GM21447 (cell line): ENCODE data around the gene SUPT6H.
"Not testable (repeated sequence)": the region's sequence is repeated elsewhere in the genome, so short reads cannot be mapped to it uniquely, and the experiment has no call there.

Source experiments
- ATAC-seq: cut with Tn5 transposase; IDR thresholded peaks from one replicate; pipeline ENCODE4 v1.9.1; 2021; ENCODE audit not compliant: unreplicated experiment

SUPT6H gene

DNA sequence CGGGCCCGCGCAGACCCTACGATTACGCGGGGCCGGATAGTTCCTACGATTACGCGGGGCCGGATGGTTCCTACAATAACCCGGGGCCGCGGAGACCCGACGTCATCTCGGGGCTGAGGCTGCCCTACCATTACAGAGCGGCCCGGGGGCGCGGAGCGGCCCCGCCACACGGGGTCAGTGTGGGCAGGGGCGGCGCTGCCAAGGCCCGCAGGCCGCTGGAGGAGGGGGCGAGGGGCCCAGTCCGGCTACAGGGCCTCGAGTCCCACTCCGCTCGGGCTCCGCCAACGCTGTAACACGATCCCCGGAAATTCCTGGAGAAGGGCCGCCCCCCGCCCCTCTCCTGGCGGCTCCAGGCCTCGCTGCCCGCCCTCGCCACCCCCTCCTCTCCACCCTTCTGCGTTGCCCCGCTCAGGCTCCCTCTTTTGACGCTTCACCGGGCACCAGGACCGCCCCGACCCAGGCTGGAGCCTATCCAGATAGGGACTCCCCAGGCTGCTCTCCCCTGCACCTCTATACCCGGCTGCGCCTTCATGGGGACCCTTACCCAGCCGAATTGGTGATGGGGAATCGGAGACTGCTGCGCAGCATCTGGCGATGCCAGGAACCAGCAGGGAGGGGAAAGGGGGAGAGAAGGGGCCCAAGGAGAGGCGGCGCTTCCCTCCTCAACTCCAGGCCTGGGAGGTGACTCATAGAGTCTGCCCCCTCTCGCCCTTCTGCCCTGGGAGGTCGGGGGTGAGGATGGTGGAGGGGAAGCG, 55.8 kb downstream of the SUPT6H start, which contains the start of gene RAB34:
Gene RAB34, minus strand, starts transcription at position 291 of the 755 bp plus-strand sequence. CDS start 602 bp downstream, outside the sequence.
- ATAC-seq: no peak

DNA sequence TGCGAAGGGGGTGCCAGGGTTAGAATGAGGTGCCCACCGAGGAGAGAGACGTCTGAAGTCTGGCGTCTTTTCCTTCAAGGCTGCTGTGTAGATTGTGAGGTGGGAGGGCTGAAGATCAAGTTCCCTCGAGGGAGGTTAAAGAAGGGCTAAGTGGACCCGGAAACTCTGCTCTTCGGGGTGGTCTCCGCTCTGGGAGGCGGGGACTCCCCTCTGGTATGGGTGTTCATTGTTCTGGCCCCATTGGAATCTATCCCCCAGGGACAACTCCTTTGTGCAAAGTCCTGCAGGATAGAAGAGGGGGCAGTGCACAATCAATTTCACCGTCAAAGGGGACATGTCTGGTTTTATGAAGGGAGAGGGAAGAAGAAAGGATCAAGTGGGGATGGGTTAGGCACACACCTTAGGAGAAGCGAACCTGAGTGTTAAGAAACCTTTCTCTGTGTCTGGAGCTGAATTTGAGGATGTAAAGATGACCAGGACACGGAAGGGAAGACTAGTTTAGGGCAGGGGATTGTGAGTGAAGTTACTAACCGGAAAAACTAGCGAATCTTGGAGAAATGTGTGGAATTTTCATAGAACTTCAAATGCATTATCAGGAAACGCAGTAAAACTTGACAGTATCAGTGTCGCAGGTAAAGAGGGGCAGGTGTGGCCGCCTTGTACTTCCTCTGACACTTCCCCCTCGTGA, 56.5 kb downstream of the SUPT6H start:
- ATAC-seq: no peak

DNA sequence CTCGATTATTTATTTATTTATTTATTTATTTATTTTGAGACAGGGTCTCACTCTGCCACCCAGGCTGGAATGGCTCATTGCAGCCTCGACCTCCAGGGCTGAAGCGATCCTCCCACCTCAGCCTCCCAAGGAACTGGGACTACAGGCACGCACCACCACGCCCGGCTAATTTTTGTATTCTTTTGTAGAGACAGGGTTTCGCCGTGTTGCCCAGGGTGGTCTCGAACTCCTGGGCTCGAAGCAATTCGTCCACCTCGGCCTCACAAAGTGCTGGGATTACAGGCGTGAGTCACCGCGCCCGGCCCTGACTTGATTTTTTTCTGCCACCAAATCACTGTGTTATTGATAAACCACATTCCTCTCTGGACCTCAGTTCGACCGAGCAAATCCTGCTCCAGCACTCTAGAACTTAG, 57.0 kb downstream of the SUPT6H start:
- ATAC-seq: no peak

DNA sequence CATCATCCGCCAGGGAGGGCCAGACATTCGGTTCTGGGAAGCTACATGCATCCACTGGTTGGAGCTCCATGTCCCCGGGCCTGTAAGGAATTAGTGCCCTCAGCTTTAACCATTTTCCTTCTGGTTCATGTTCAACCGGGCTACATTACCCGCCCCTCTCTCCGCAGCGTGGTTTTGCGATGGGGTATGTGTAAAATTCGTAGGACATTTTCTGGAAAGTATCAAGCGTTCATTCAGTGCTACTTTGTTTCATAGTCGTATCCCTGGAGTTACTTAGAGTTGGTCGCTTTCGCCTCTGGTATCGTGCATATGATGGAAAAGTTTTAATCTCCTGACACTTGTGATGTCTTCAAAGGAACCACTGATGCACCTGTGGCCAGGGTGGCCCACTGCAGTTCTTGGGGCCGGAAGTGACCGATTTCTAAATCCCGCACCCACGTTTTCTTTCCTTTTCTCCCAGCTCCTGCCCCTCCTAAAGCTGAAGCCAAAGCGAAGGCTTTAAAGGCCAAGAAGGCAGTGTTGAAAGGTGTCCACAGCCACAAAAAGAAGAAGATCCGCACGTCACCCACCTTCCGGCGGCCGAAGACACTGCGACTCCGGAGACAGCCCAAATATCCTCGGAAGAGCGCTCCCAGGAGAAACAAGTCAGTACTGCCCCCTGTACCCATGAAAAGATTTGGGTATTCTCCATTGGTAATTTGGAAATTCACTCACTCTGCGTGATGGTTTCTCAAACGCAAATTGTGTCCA, 58.4 kb downstream of the SUPT6H start:
- no peak for ATAC-seq

DNA sequence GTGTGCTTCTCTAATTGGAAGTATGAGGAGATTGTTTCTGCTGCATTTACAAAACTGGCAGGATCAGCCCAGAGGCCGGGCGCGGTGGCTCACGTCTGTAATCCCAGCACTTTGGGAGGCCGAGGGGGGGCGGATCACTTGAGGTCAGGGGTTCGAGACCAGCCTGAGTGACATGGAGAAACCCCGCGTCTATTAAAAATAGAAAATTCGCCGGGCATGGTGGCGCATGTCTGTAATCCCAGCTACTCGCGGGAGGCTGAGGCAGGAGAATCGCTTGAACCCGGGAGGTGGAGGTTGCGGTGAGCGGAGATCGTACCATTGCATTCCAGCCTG, 59.0 kb downstream of the SUPT6H start:
- not testable (repeated sequence) for ATAC-seq

DNA sequence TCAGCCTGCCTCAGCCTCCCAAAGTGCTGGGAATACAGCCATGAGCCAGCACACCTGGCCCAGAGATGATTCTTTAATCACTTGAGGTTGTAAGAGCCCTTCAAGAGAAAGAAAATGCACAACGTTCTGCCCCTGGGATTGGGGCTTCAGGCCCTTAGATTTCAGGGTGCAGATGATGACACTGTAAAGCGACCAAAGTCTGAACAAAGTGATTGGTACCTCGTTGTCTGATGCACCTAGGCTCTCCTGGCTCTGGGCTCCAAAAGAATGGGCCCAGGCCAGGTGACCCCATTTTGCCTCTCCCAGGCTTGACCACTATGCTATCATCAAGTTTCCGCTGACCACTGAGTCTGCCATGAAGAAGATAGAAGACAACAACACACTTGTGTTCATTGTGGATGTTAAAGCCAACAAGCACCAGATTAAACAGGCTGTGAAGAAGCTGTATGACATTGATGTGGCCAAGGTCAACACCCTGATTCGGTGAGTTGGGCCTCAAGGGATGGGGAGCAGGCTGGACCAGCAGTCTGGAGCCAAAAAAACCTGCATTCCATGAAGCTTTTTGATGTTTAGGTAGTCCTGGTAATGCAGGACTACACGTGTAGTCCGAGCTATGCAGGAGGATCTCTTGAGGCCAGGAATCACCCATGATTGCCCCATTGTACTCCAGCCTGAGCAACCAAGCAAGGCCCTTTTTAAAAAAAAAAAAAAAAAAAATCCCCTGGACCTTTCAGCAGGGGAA, 60.6 kb downstream of the SUPT6H start:
- no peak for ATAC-seq

DNA sequence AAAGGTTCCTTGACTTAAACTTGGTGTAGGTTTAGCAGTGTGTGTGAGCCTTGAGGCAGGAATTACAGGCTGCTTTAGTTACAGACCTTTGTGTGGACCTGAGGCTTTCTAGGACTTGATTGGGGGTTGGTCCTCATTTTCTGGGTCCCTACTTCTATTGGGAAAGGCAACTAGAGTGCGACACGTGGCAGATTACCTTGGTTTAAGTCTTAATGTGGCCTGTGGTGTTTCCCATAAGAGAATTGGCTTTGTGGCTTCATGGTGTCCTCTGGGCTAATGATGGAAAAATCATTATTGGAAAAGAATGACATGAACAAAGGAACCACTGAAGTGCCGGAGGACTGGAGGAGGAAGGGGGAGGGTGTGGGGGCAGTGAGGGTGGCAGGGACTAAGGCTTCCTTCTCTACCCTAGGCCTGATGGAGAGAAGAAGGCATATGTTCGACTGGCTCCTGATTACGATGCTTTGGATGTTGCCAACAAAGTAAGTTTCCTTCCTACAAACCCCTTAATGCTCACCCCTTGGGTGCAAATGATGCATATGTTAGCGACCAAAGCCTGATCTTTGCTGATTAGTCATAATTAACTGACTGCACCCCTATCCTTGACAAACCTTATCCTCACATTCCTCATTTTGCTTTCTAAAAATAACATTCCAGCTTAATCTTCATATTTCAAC, 61.3 kb downstream of the SUPT6H start:
- no peak for ATAC-seq

DNA sequence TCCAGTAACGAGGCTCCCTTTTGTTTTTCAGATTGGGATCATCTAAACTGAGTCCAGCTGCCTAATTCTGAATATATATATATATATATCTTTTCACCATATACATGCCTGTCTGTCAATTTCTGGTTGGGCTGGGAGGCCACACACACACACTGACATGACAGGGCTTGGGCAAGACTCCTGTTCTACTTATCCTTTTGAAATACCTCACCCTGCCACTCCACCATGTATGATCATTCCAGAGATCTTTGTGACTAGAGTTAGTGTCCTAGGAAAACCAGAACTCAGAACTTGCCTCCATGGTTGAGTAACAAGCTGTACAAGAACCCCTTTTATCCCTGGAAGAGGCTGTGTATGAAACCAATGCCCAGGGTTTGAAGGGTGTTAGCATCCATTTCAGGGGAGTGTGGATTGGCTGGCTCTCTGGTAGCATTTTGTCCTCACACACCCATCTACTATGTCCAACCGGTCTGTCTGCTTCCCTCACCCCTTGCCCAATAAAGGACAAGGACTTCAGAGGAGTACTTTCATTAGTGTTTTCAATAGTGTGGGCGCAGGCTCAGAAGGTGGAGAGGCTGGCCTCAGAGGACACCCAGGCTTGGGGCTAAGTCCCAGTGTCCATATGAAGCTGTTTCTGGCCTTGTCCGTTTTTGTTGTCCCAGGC, 62.0 kb downstream of the SUPT6H start:
- not testable (repeated sequence) for ATAC-seq

DNA sequence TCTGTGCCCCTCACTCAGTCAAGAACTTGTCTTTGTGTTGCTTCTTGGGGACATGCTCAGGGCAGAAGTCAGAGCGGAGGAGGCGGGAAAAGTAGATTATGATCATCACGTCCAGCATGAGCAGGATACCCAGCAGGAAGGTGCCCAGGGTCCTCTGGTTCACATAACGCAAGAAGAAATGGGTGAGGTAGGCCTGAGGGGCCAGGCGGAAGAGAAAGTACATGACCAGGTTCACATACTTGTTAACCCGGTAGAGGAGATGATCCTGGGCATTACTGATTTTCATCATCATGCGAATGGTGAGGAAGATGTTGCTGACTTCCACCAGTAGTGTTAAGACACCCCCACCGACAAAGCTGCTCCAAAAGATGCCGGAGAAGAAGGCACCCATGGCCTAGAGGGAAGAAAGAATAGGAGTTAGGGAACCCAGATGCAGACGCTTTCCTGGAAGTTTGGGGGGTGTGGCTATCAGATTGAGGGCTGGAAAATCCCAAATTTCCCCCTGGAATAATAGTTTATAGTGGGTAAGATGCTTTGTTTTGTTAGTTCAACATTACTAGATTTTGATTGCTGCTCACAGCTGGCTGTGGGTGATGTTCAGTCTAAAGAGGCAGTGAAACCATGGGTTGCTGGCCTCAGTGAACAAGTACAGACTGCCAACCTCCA, 62.6 kb downstream of the SUPT6H start:
- ATAC-seq: no peak

DNA sequence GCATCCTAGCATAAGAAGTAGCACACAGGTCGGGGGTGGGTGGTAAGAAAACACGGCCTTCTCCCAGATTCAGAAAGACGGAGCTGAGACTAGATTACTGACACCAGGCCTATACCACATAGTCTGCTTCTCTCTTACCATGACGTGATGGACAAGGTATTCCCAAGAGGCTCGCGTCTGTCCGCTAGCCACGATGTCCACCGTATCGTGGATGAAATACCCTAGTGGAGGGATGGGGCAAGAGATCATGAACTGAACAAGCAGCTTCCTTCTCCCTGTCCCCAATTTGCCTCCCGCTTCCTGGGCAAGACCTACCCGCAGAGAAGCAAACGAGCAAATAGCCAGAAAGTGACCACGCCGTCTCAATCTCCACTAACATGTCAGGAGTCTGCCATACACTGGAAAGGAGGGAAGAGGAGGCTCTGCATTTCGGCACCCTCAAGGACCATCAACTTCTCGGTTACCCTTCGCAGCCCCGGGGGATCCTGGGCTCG, 63.2 kb downstream of the SUPT6H start:
- ATAC-seq: no peak

DNA sequence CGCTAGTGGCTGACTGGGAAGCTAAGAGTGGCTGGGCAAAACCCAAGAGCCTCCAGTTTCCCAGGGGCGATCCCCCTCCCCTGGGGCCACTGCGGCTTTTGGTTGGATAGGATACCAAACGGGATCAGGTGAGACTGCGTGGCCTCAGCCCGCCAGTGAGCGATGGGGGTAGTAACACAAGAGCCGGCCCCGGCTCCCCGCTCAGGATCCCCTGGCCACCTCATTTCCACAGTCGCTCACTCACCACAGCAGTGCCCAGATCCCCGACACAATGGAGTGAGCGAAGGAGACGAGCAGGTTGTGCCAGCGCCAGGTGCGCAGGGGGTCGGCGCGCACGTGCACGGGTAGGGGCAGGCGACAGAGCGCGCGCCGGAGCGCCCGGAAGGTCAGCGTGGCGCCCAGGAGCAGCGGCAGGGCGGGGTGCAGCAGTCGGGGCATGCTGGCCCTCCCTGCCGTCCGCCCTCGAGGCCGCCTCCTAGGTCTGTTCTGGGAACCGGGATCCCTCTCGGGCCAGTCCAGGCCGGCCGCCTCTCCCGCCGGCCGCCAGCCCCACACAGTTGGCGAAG, 63.7 kb downstream of the SUPT6H start:
- ATAC-seq: no peak

DNA sequence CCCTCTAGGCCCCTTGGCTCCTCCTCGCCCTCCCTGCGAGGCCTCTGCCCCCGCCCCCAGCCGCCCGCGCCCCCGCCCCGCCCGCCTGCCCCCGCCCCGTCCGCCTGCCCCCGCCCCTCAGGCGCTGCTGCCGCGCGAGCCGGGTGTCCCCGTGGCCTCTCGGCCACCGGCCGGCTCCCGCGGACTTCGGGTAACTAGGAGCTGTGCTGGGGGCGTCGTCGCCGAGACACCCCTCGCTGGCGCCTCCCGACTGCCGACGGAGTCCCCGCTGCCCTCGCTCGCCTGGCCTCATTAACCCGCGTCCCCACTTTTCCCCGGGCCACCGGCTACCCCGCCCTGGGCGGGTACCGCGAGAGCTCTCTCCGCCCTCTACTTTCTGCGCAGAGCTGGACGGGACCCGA, 64.2 kb downstream of the SUPT6H start, which contains the start of gene TLCD1:
Gene TLCD1, minus strand, starts transcription at position 8 of the 401 bp plus-strand sequence. CDS start 136 bp downstream, outside the sequence.
- no peak for ATAC-seq

DNA sequence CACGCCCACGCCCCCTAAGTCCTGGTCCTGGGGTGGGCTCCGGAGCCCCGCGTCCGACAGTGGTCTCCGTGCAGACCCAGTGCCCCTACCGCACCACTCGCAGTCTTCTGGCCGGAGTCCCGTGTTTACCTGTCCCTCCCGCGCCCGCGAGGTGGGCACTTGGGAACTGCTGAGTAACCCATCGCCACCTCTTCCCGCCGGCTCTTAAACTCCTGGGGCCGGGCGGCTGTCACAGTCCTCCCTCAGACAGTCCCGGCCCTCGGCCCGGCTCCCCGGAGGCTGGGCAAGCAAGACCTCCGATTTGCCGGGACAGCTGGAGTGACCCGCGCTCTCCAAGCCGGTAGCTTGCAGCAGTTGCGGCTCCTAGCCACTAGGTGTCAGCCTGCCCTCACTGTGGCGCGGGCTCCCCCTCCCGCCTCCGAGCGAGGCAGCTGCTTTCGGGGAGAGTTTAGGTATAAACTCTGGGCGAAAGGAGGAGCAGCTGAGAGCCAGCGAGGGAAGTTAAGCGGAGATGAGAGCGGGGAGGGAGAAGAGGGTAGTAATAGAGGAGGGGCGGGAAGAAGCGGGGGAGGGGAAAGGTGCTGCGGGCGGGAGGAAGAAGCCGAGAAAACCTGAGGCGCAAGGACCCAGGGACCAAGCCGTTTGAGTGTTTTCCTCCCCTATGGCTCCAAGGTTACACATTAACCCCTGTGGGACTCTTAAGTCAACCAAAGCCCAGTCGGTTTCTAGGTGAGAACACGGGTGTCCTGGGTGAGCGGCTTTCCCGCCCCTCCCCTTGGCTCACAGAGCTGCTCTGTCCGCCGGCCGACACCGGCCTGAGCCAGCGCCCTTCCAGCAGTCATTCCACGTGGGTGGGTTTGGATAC, 64.9 kb downstream of the SUPT6H start:
- peak; percentile 31 for ATAC-seq

DNA sequence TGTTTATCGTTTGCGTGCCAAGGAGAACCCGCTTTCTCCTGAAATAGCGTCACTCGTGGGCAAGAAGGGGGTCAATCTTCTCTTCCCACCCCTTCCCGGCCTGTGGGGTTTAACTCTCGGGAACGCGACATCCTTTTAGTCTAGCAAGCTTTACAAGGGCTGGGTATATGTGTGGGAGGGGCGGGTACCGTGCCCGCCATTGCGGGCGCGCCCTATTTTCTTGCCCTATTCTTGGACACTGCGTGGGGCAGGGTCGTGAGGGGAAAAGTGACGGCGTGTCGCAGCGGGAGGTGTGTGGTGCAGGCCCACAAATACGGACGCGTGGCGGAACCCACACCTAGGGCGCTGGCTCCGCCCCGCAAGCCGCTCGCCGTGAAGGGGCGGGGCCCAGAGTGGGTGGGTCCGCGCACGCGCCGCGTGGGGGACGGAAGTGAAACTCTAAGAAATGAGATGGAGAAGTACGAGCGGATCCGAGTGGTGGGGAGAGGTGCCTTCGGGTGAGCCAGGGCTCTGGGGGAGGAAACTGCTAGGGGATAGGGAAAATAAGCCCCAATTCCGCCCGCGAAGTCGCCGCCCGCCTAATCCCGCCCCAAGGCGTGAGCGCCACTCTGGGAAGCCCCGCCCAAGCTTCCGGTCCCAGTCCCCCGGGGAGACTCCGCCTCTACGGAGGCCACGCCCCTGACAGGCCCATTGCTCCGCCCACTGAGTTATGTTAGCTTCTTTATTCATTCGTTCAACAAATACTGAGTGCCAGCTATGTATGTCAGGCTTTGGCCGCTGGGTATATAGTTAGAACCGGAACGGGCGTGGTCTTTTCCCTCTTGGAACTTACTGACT, 66.6 kb downstream of the SUPT6H start, which contains the start of gene NEK8:
Gene NEK8, plus strand, starts transcription at position 425 of the 837 bp plus-strand sequence. Its CDS starts 26 bp downstream, at position 451.
- ATAC-seq: peak; percentile 29

DNA sequence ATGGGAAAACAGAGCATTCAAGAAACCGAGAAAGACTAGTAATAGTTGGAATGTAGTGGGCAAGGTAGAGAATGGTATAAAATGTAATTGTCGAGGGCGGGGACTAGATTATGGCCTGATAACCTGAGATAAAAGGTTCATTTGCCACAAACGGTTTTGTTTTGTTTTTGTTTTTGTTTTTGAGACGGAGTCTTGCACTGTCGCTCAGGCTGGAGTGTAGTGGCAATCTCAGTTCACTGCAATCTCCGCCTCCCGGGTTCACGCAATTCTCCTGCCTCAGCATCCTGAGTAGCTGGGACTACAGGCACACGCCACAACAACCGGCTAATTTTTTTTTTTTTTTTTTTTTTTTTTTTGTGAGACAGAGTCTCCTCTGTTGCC, 67.9 kb downstream of the SUPT6H start:
- no peak for ATAC-seq

DNA sequence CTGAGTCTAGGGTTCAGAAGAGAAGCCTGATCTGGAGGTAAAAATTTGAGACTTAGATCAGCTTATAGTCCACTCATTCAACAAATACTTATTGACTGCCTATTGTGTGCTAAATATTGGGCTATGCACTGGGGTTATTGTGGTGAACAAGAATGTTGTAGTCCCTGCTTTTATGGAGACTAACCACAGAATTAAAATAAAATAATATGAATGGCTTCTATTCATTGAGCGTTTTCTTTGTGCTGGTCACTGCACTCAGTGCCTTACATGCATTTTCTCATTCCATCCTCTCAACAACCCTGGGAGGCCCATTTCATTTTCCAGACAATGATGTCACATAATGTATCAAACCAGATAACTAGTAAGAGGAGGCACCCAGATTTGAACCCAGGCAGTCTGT, 71.3 kb downstream of the SUPT6H start:
- ATAC-seq: no peak

DNA sequence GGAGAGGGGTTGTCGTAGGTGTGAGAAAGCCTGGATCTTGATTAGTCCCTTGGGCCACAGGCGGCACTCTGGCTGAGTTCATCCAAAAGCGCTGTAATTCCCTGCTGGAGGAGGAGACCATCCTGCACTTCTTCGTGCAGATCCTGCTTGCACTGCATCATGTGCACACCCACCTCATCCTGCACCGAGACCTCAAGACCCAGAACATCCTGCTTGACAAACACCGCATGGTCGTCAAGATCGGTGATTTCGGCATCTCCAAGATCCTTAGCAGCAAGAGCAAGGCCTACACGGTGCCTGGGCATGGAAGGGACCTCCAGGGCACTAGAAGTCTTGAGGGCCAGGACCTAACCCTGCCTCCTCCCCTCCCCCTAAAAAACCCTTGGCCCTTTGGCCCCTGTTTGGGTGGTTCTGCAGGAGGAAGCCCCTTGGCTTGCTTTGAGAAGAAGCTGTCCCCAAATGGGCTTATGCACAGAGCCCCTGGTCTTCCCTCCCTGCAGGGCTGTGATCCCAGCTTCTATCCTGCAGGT, 72.8 kb downstream of the SUPT6H start:
- no peak for ATAC-seq
